ENCODE results near the gene BCO2.

BCO2 gene

GRCh38 chr11:112173152-112173551 is 2.2 kb upstream of the BCO2 start:
- TF ChIP-seq, protein P1, sequence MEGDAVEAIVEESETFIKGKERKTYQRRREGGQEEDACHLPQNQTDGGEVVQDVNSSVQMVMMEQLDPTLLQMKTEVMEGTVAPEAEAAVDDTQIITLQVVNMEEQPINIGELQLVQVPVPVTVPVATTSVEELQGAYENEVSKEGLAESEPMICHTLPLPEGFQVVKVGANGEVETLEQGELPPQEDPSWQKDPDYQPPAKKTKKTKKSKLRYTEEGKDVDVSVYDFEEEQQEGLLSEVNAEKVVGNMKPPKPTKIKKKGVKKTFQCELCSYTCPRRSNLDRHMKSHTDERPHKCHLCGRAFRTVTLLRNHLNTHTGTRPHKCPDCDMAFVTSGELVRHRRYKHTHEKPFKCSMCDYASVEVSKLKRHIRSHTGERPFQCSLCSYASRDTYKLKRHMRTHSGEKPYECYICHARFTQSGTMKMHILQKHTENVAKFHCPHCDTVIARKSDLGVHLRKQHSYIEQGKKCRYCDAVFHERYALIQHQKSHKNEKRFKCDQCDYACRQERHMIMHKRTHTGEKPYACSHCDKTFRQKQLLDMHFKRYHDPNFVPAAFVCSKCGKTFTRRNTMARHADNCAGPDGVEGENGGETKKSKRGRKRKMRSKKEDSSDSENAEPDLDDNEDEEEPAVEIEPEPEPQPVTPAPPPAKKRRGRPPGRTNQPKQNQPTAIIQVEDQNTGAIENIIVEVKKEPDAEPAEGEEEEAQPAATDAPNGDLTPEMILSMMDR (IDR thresholded peaks at IDR 0.05; ENCODE audit: borderline replicate concordance, insufficient read depth, low read depth, low read length) = no peak
- H3K4me3 ChIP-seq (ENCODE audit: low read depth, low read length) = no peak overlapping the region

DNA sequence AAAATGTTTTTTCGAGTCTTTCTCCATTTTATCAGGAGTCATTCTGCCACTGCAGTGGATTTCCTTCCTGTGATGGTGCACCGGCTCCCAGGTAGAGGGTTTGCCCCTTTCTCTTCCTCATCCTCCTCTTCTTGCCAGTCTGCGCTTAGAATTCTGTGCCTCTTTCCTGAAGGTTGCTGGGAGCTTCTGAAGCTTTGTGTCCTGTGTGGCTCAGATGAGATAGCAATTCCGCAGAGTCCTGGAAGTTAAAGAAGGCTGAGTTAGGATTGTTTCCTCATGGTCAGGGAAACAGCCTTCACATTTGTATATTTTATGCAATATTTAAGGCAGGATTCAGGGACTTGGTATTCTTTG is 264 bp downstream of the BCO2 start:
- H3K4me3 ChIP-seq (ENCODE audit: low read depth, low read length) = no peak overlapping the region
- TF ChIP-seq, protein P1 (IDR thresholded peaks at IDR 0.05; ENCODE audit: borderline replicate concordance, insufficient read depth, low read depth, low read length) = no peak

DNA sequence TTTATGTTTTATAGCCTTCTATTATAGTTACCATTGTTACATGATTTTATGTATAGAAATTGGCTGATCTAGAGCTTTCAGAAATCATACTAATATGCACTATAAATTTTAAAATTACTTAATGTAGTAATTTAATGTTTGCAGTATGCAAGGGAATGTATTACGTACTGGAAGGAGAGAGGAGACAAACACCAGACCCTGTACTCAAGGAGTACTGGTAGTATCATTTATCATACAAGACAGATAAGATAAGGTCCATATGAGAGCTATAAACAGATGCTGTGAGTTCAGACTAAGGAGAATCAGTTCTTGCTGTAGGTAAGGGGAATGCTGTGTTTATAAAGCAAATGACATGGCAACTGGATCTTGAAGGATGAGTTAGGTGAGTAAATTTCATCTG is 765 bp downstream of the BCO2 start:
- H3K4me3 ChIP-seq (ENCODE audit: low read depth, low read length) = no peak overlapping the region
- TF ChIP-seq, protein P1 (IDR thresholded peaks at IDR 0.05; ENCODE audit: borderline replicate concordance, insufficient read depth, low read depth, low read length) = no peak

GRCh38 chr11:112177589-112177988 is 2.3 kb downstream of the BCO2 start:
- H3K4me3 ChIP-seq (ENCODE audit: low read depth, low read length) = no peak overlapping the region
- TF ChIP-seq, protein P1 (IDR thresholded peaks at IDR 0.05; ENCODE audit: borderline replicate concordance, insufficient read depth, low read depth, low read length) = no peak

GRCh38 chr11:112178428-112178827 is 3.1 kb downstream of the BCO2 start:
- H3K4me3 ChIP-seq (ENCODE audit: low read depth, low read length) = no peak overlapping the region
- TF ChIP-seq, protein P1 (IDR thresholded peaks at IDR 0.05; ENCODE audit: borderline replicate concordance, insufficient read depth, low read depth, low read length) = no peak

GRCh38 chr11:112178936-112179335 is 3.6 kb downstream of the BCO2 start:
- TF ChIP-seq, protein P1 (IDR thresholded peaks at IDR 0.05; ENCODE audit: borderline replicate concordance, insufficient read depth, low read depth, low read length) = no peak
- no peak overlapping the region for H3K4me3 ChIP-seq (ENCODE audit: low read depth, low read length)

GRCh38 chr11:112179601-112180000 is 4.3 kb downstream of the BCO2 start:
- TF ChIP-seq, protein P1 (IDR thresholded peaks at IDR 0.05; ENCODE audit: borderline replicate concordance, insufficient read depth, low read depth, low read length) = no peak
- no peak overlapping the region for H3K4me3 ChIP-seq (ENCODE audit: low read depth, low read length)

Data from GM12875 (cell line).